ENCODE measurements around the gene EGR1. TPM values are rescaled to one million over a fixed set of nuclear protein-coding genes. Genes with fewer than 3 reads are reported as not detected.
A peak's percentile ranks its signal among the peaks of the same experiment; 100 is the strongest.

Gene EGR1
- total and polyA plus RNA-seq, 2 donors (not counting 1 experiment from before 2014, with no cell fraction given) = 13.7 to 212 TPM

- Histone ChIP-seq H3K4me3 (ENCODE audit: control extremely low read depth in 1 of 5, extremely low read depth in 1 of 5, insufficient read depth in 1 of 5, low read depth in 2 of 5, low read length in 4 of 5) (no peak overlapping the region), H3K27me3 (replicated peaks in 1 of 4; ENCODE audit: control extremely low read depth in 1 of 4, control insufficient read depth in 3 of 4, insufficient read depth in 4 of 4, low read length in 3 of 4) (no peaks in the 10 kb centered on the region), H3K9ac (ENCODE audit: low read length) (no peak overlapping the region), H3K4me1 (ENCODE audit: control insufficient read depth in 2 of 2, insufficient read depth in 2 of 2, low read length in 2 of 2) (no peaks in the 10 kb centered on the region), H3K27ac (ENCODE audit: low read length in 2 of 2) (no peak overlapping the region), H3K79me2 (ENCODE audit: control insufficient read depth, insufficient read depth, low read length) (peaks cover 9% of the 10 kb centered on the region), H3K4me2 (replicated peaks; ENCODE audit: low read depth, low read length, poor library complexity, severe bottlenecking) (no peak overlapping the region), H3K36me3 (replicated peaks in 1 of 2; ENCODE audit: control extremely low read depth in 1 of 2, control insufficient read depth in 1 of 2, extremely low read depth in 1 of 2, insufficient read depth in 2 of 2, low read length in 1 of 2) (peaks cover 20 to 81% of the 10 kb centered on the region in 2 experiments), H2AFZ (ENCODE audit: insufficient read depth, low read depth, low read length, poor library complexity, severe bottlenecking) (no peak overlapping the region), H4K20me1 (ENCODE audit: control insufficient read depth, insufficient read depth, low read length, poor library complexity, severe bottlenecking) (no peaks in the 10 kb centered on the region), H3K9me3 (ENCODE audit: control extremely low read depth in 1 of 3, control insufficient read depth in 2 of 3, insufficient read depth in 1 of 3, low read length in 2 of 3) (no peaks in the 10 kb centered on the region)
- Mint-ChIP-seq H3K27ac (no peak overlapping the region), H3K9me3 (ENCODE audit: insufficient read depth) (no peaks in the 10 kb centered on the region), H3K4me1 (no peaks in the 10 kb centered on the region), H3K27me3 (no peaks in the 10 kb centered on the region), H3K4me3 (no peak overlapping the region)
- no peak for ATAC-seq (ENCODE audit: low read depth)
- no CpG with 5 or more reads among the region's 2 CpGs for WGBS (ENCODE audit: insufficient coverage)
- POLR2A ChIA-PET = no interaction called here
- intact Hi-C loops (cut with micrococcal nuclease) = no loop called here
- DNase-seq = no peak
- CTCF ChIA-PET = interaction anchor here (0.6 kb wide), 1 partner anchor 140 kb away, joined by 5 read pairs; no protein-coding TSS in a partner anchor
- TF ChIP-seq EZH2 (IDR thresholded peaks at IDR 0.05; ENCODE audit: borderline replicate concordance, insufficient read depth, low read depth, low read length, poor library complexity, severe bottlenecking) (no peak), CTCF (IDR thresholded peaks at IDR 0.05) (no peak)
Observed at GRCh38 chr5:138418444-138418843, 46.8 kb upstream of the EGR1 start.

GRCh38 chr5:138425079-138425478, 40.2 kb upstream of the EGR1 start:
- no peak for ATAC-seq (ENCODE audit: low read depth)
- H3K4me1 ChIP-seq (ENCODE audit: control insufficient read depth in 2 of 2, insufficient read depth in 2 of 2, low read length in 2 of 2) = no peaks in the 10 kb centered on the region
- TF ChIP-seq CTCF (IDR thresholded peaks at IDR 0.05) (no peak), EZH2 (IDR thresholded peaks at IDR 0.05; ENCODE audit: borderline replicate concordance, insufficient read depth, low read depth, low read length, poor library complexity, severe bottlenecking) (no peak)
- no peaks in the 10 kb centered on the region for H3K79me2 ChIP-seq (ENCODE audit: control insufficient read depth, insufficient read depth, low read length)
- DNase-seq = no peak
- Mint-ChIP-seq H3K9me3 (ENCODE audit: insufficient read depth) (no peaks in the 10 kb centered on the region), H3K4me3 (no peak overlapping the region), H3K27ac (peak overlapping the region; percentile 10), H3K4me1 (no peaks in the 10 kb centered on the region), H3K27me3 (no peaks in the 10 kb centered on the region)
- no peak overlapping the region for H3K4me3 ChIP-seq (ENCODE audit: control extremely low read depth in 1 of 5, extremely low read depth in 1 of 5, insufficient read depth in 1 of 5, low read depth in 2 of 5, low read length in 4 of 5)
- no peaks in the 10 kb centered on the region for H3K27me3 ChIP-seq (replicated peaks in 1 of 4; ENCODE audit: control extremely low read depth in 1 of 4, control insufficient read depth in 3 of 4, insufficient read depth in 4 of 4, low read length in 3 of 4)
- CTCF ChIA-PET = interaction anchor here (0.8 to 1.2 kb wide), 3 partner anchors 13 to 73 kb away, joined by 3 read pairs; partner anchors contain the start of gene KDM3B
- H3K27ac ChIP-seq (ENCODE audit: low read length in 2 of 2) = no peak overlapping the region
- 92% methylated on average over 1 of the region's 1 CpG for WGBS (ENCODE audit: insufficient coverage)
- H3K9me3 ChIP-seq (ENCODE audit: control extremely low read depth in 1 of 3, control insufficient read depth in 2 of 3, insufficient read depth in 1 of 3, low read length in 2 of 3) = no peaks in the 10 kb centered on the region
- peaks cover 11 to 88% of the 10 kb centered on the region in 2 experiments for H3K36me3 ChIP-seq (replicated peaks in 1 of 2; ENCODE audit: control extremely low read depth in 1 of 2, control insufficient read depth in 1 of 2, extremely low read depth in 1 of 2, insufficient read depth in 2 of 2, low read length in 1 of 2)
- intact Hi-C loops (cut with micrococcal nuclease) = no loop called here
- H2AFZ ChIP-seq (ENCODE audit: insufficient read depth, low read depth, low read length, poor library complexity, severe bottlenecking) = no peak overlapping the region
- H3K4me2 ChIP-seq (replicated peaks; ENCODE audit: low read depth, low read length, poor library complexity, severe bottlenecking) = no peak overlapping the region
- no peaks in the 10 kb centered on the region for H4K20me1 ChIP-seq (ENCODE audit: control insufficient read depth, insufficient read depth, low read length, poor library complexity, severe bottlenecking)
- POLR2A ChIA-PET = no interaction called here
- no peak overlapping the region for H3K9ac ChIP-seq (ENCODE audit: low read length)

Measured in B cell (primary cell).